ENCODE data around the gene DHRS7. TPM values are rescaled to one million over a fixed set of nuclear protein-coding genes. Genes with fewer than 3 reads are reported as not detected.
A peak's percentile ranks its signal among the peaks of the same experiment; 100 is the strongest.

The DHRS7 gene, protein sequence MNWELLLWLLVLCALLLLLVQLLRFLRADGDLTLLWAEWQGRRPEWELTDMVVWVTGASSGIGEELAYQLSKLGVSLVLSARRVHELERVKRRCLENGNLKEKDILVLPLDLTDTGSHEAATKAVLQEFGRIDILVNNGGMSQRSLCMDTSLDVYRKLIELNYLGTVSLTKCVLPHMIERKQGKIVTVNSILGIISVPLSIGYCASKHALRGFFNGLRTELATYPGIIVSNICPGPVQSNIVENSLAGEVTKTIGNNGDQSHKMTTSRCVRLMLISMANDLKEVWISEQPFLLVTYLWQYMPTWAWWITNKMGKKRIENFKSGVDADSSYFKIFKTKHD
- 61.5 TPM for polyA plus RNA-seq (2012; ENCODE audit: missing spikeins)

DNA sequence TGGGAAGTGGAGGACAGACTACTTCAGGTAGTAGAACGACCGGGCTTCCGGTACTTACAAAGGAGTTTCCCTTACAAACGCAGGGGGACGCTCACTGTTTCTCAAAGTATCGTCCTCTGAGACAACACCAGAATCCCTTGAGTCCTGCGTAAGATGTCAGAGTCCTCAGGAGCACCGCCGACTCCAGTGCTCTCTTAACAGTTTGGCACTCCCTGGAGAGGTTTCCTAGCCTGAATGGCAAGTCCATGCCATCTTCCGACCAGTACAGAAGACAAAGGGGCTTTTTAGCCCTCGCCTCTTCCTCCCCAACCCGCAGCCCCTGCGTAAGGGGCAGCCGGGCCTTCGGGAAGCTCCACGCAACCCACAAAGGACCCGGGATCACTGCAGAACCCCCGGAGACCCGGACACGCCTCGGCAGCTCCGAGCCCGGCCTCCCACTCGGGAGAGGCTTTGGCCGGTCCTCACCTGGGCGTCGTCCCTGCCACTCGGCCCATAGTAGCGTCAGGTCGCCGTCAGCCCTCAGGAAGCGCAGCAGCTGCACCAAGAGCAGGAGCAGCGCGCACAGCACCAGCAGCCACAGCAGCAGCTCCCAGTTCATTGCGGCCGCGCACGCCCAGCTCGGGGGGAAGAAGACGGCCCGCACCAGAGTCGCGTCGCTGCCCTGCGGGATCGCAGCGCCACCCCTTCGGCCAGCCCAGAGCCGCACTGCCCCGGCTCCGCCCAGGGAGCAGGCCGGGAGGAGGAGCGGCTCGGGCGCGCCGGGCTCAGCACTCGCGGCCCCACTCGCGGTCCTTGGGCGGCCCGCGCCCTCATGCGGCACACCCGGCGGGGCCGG is at the start of gene DHRS7:
Gene DHRS7 (minus strand): TSS at position 687 of the 835 bp plus-strand sequence. CDS start 89 bp downstream, at position 598.
- FAIRE-seq (peak; percentile 90), DNase-seq (ENCODE audit: insufficient read length) (peak; percentile 68)
- peak; percentile 69 for TF ChIP-seq TAF1 (IDR thresholded peaks at IDR 0.05; ENCODE audit: borderline replicate concordance, low read depth, low read length)
- TF ChIP-seq POLR2A (IDR thresholded peaks at IDR 0.05; ENCODE audit: low read depth, low read length), result peak; percentile 87; the same call in 1 of the 2 replicates
- peak; percentile 83 for TF ChIP-seq POLR2AphosphoS5 (IDR thresholded peaks at IDR 0.05; ENCODE audit: low read depth, low read length)

DNA sequence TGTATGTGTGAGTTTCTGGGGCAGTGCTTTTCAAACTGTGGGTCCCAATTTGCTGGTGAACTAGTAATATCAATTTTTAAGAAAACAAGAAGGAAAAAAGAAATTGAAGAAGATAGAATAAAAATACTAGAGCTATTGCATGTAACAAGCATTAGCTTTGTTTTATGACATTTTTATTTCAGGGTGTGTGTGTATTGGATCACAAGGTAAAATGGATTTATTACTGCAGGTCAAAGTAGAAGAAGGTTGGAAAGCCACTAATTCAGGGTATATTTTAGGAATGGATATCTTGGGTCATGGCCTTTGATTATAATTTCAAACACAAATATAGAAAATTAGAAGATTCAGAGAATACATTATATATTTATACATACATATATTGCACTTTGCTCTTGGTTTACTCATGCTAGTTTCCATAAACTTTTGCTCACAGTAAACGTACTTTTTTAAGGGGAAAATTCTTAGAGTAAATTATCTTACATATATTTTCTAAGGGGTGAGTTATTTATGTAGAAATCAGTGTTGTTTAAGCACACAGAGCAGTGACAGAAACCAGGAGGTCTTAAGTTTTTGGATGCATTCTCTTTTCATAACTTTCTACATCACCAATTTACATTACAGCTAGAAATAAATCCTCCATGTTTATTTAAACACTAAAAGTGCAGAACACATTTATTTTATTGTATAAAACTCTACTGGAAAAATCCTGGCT is 49.4 kb upstream of the DHRS7 start:
- no peak for DNase-seq (ENCODE audit: insufficient read length)
- no peak for FAIRE-seq
- no peak for TF ChIP-seq POLR2A (IDR thresholded peaks at IDR 0.05; ENCODE audit: low read depth, low read length)
- no peak for TF ChIP-seq TAF1 (IDR thresholded peaks at IDR 0.05; ENCODE audit: borderline replicate concordance, low read depth, low read length)

DNA sequence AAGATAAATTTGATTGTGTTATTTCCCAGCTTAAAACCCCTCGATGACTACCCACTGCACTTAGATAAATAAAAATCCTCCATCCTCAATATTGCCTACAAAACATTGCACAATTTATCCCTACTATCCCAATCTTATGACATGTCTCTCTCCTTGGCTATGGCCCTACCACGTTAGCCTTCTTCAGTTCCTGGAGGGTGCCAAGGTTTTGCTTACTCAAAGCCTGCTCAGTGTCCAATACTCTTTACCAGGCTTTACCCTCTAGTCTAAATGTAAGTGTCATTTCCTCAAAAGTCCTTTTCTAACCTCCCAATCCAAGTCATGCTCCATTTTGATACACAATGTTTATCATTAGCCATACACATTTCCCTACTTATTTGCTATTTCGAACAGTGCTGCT is 48.8 kb upstream of the DHRS7 start:
- FAIRE-seq (peak; percentile 54), DNase-seq (ENCODE audit: insufficient read length) (no peak)
- TF ChIP-seq POLR2AphosphoS5 (IDR thresholded peaks at IDR 0.05; ENCODE audit: low read depth, low read length), result no peak
- no peak for TF ChIP-seq TAF1 (IDR thresholded peaks at IDR 0.05; ENCODE audit: borderline replicate concordance, low read depth, low read length)
- no peak for TF ChIP-seq POLR2A (IDR thresholded peaks at IDR 0.05; ENCODE audit: low read depth, low read length)

DNA sequence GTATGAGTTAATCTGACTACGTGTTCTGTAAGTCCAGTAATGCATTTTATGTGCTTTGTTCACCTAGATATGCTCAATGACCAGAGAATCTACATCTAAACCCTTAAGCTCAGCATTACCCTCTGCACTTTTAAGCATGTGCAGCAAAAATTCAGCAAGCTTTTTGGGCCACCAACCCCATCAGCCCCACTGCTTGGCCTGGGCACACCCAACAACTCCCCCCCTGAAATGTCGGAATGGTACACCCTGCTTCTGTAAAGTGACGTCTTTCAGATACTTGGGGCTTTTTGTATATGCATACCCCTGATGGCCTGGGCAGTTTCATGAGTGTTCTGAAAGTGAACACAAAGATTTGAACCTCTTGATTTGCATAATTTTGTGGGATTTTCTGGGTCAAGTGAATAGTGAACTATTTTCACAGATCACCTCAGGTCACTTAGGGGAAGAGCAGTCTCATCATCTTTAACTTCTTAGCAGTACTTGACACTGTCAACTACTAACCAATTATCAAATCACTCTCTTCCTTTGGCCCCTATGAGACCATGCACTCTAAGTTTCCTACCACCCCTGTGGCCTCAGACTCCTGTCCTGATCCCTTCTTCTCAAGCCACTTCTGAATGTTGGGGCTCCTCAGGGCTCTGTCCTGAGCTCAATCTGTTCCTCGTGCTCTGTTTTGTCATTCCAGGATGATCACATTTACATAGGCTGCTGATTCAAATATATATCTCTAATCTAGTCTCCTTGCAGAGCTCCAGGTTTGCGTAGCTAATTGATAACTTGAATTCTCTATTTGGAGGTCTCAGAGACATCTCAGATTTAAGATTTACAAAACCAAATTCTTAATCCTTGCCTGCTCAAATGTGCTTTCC is 47.5 kb upstream of the DHRS7 start:
- TF ChIP-seq TAF1 (IDR thresholded peaks at IDR 0.05; ENCODE audit: borderline replicate concordance, low read depth, low read length), result no peak
- peak; percentile 72 for TF ChIP-seq POLR2AphosphoS5 (IDR thresholded peaks at IDR 0.05; ENCODE audit: low read depth, low read length)
- TF ChIP-seq POLR2A (IDR thresholded peaks at IDR 0.05; ENCODE audit: low read depth, low read length), result 0 out of 2 replicates have a peak, but pooled peaks have one; percentile 50
- no peak for DNase-seq (ENCODE audit: insufficient read length)
- FAIRE-seq, result peak; percentile 98

DNA sequence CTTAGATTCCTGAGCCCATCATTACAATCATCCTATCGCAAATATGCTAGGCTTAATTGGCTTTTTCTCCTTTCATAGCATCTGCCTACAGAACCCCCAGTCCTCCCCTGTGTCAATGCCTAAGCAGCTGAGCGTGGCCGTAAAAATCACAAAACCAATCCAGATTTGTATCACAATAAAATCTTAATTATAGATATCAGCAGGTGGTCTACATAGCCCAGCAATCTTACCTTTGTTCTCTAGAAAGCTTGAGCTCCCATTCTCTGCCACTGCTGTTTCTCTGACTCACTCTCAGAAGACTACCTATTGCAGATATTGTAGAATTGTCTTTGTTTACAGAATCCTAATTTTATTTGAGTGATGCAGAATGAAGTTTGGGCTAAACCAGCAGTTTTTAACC is 46.0 kb upstream of the DHRS7 start:
- DNase-seq (ENCODE audit: insufficient read length), result no peak
- TF ChIP-seq POLR2A (IDR thresholded peaks at IDR 0.05; ENCODE audit: low read depth, low read length) (no peak), POLR2AphosphoS5 (IDR thresholded peaks at IDR 0.05; ENCODE audit: low read depth, low read length) (no peak), TAF1 (IDR thresholded peaks at IDR 0.05; ENCODE audit: borderline replicate concordance, low read depth, low read length) (no peak)
- FAIRE-seq, result no peak

DNA sequence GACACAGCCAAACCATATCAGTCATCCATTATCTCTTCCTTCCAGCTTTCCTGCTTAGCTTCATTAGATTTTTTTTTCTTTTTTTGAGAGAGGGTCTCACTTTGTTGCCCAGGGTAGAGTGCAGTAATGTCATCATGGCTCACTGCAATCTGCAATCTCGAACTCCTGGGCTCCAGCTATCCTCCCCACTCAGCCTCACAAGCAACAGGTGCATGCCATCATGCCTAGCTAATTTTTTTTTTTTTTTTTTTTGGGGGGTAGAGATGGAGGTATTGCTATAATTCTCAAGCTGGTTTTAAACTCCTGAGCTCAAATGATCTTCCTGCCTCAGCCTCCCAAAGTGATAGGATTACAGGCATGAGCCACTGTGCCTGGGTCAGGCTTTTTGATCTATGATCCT is 45.5 kb upstream of the DHRS7 start:
- FAIRE-seq, result no peak
- DNase-seq (ENCODE audit: insufficient read length), result no peak
- TF ChIP-seq TAF1 (IDR thresholded peaks at IDR 0.05; ENCODE audit: borderline replicate concordance, low read depth, low read length) (no peak), POLR2A (IDR thresholded peaks at IDR 0.05; ENCODE audit: low read depth, low read length) (no peak), POLR2AphosphoS5 (IDR thresholded peaks at IDR 0.05; ENCODE audit: low read depth, low read length) (no peak)

DNA sequence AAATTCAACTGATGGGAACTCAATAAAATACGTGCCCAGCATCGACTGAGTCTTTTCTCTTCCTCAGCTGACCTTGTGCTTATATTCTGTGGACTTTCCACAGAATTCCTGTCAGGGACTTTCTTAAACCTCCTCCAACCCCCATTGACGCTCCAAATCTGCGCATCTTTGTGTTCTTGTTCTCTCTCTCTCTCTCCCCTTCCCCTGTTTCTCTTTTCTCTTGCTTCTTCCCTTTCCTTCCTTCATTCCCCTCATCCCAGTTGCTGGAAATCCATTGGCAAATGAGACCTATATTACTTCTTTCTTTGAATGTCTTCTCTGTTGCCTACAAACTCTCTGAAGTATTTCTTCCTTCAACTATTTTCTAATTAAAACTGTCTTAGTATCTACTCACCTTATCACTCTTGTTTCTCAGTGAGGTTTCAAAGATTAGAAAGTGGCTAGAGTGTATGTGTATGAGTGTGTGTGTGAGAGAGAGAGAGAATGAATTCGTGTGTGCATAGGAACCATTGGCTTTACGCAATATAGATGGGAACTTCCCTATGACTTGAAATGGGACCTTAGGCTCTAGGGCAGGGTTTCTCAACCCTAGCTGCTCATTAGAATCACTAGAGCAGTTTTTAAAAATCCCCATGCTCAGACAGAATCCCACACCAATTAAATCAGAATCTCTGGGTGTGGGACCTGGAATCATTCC is 41.8 kb upstream of the DHRS7 start:
- peak; percentile 93 for FAIRE-seq
- peak; percentile 48; the same call in 1 of the 2 replicates for TF ChIP-seq POLR2A (IDR thresholded peaks at IDR 0.05; ENCODE audit: low read depth, low read length)
- no peak for TF ChIP-seq TAF1 (IDR thresholded peaks at IDR 0.05; ENCODE audit: borderline replicate concordance, low read depth, low read length)

DNA sequence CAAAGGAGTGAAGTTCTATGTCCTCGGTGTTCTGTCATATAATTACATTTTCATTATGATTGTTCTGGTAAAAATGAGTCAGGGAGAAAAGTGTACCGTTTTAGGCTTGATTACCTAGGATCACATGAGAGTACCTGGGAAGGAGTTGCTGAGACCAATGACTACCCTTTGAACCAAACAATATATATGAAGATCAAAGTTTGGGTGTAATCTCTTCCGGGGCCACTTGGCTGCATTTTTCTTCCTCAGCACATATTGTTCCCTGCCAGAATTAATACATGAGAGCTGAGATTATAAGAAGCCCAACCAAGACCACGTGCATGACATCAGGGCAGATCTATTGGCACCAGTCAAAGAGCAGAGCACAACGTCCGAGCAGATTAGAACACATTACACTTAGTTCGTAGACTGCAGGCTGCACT is 41.1 kb upstream of the DHRS7 start:
- FAIRE-seq, result peak; percentile 73
- no peak for DNase-seq (ENCODE audit: insufficient read length)

More for the DNA sequence above, 41.8 kb upstream of the DHRS7 start:
- no peak for DNase-seq (ENCODE audit: insufficient read length)

DNA sequence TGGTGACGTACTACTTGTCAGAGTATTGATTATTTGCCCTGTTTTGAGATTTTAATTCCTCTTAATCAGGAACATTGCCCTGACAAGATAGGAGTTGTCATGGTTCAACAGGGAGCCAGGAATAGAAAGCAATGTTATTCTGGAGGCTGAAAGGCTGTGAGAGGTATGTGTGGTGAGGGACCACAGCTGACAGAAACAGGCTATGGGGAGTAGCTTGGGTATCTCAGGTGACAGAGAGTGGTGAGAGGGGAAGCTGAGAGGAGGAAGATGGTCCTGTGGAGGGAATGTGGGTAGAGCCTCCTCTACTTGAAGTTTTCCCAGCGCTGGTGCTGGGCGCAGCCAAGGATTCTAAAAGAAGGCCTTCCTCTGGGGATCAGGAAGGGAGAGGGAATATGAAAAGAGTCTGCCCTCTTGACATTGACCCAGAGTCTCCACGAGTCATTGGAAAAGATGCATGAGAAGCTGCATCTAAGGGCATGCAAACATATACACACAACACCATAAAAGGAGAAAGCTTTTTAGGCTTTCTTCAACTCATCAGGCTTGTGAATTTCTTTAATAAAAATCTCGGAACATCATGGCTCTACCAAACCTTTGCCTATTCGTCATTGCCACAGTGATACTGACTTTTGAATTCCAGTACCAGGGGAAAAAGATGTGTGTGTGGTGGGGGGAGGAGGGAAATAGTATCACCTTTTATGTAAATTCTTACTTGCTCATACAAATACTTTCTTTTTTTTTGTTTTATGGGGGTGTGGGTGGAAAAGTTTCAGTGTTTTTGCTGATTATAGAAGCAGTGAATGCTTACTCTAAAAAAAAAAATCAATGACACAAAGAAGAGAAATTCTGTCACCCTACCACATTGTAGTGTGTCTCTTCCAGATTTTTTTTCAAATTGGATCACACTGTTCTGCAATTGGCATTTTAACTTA is 39.9 kb upstream of the DHRS7 start:
- TF ChIP-seq POLR2AphosphoS5 (IDR thresholded peaks at IDR 0.05; ENCODE audit: low read depth, low read length) (no peak), POLR2A (IDR thresholded peaks at IDR 0.05; ENCODE audit: low read depth, low read length) (peak; percentile 65; the same call in 1 of the 2 replicates)
- peak; percentile 96 for FAIRE-seq
- DNase-seq (ENCODE audit: insufficient read length), result no peak

More for the DNA sequence above, 41.1 kb upstream of the DHRS7 start:
- TF ChIP-seq POLR2A (IDR thresholded peaks at IDR 0.05; ENCODE audit: low read depth, low read length) (no peak), POLR2AphosphoS5 (IDR thresholded peaks at IDR 0.05; ENCODE audit: low read depth, low read length) (no peak), TAF1 (IDR thresholded peaks at IDR 0.05; ENCODE audit: borderline replicate concordance, low read depth, low read length) (no peak)

All from GM12892 (cell line).